GM21360 (cell line): ENCODE results near the gene GALNT15.

Source experiments
- ATAC-seq: cut with Tn5 transposase; IDR thresholded peaks from one replicate; pipeline ENCODE4 v1.9.1; 2021; ENCODE audit warnings: mild to moderate bottlenecking, moderate library complexity; ENCODE audit not compliant: unreplicated experiment

GALNT15 gene

DNA sequence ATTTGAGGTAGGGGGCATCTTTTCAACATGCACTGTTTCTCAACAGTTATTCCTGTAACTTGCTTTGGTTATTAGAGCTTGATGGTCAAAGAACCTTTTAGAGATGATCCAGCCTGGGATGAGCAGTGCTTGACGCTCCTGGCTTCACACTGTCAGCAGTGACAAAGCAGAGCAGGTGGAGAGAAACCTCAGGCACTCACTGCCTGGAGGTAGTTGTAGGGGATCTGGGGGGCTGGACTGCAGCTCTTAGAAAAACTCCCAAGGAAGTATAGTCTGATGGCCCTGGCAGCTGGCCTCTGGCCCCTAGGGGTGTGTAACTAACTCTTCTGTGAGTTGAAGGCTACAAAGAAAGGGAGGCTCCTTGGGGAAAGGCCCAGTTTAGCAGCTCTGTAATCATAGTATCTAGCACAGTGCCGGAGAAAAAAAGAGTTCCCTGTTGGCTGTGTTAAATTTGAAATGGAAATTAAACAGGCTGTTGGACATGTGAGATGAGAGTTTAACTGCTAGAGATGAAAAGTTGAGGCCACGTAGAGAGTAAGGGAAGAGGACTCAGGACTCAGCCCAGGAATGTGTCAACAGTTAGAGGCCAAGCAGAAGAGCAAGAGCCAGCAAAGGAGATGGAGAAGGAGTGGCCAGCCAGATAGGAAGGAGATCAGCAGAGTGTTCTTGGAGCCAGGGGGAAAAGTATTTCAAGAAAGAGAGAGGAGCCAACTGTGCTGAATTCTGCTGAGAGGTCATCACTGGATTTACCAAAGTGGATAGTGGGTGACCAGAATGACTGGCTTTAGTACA lies 104.7 kb downstream of the GALNT15 start:
- no peak for ATAC-seq

DNA sequence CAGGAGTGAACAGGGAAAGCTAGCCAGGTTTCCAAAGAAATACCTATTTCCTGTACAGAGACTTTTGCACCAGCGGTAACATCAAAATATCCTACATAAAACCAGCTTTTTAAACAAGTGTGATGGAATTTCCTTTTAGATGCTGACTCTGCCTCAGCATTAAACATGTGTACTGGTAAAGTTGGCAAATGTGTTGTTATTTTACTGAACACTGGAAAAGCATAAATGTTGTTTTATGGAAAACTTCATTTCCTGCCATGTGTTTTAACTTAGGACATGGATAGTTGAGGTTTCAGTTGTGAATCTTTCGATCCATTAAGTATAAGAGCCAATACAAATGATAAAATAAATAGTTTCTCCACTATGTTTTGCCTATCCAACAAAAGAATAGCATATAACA lies 106.2 kb downstream of the GALNT15 start:
- ATAC-seq, result no peak
